Natural killer cell treated with Interleukin-12 subunit alpha and Interleukin-12 subunit beta and Interleukin-15 and Interleukin-18, amount 100 ng/mL, for 72 hours (primary cell): ENCODE data around the gene PMS2. TPM values are rescaled to one million over a fixed set of nuclear protein-coding genes. Genes with fewer than 3 reads are reported as not detected.
"Not testable (repeated sequence)": the region's sequence is repeated elsewhere in the genome, so short reads cannot be mapped to it uniquely, and the experiment has no call there.

Experiments
- ATAC-seq, 2 donors: fragments of 150-1000 bp; cut with Tn5 transposase in 1 of 2; sonication (Bioruptor Pico), chemical (Tn5 transposase) in 1 of 2; 2 replicates each; pipeline ENCODE4 v1.10.0; 2021
- DNase-seq: peaks from one replicate; pipeline ENCODE4 v3.0.0; 2022; ENCODE audit warnings: low spot score
- H3K27ac Mint-ChIP-seq, 2 donors: 1 replicate in 1 of 2; 2 replicates in 1 of 2; pipeline ENCODE4 v1.8.0; 2022; ENCODE audit warnings: mixed read lengths in 2 of 2, mild to moderate bottlenecking in 1 of 2, moderate library complexity in 1 of 2
- H3K27me3 Mint-ChIP-seq, 2 donors: 1 replicate in 1 of 2; 2 replicates in 1 of 2; pipeline ENCODE4 v1.8.0; 2022; ENCODE audit warnings: mixed read lengths in 2 of 2
- H3K36me3 Mint-ChIP-seq: one replicate; pipeline ENCODE4 v1.8.0; 2022; ENCODE audit warnings: mixed read lengths
- H3K4me1 Mint-ChIP-seq, 2 donors: 1 replicate in 1 of 2; 2 replicates in 1 of 2; pipeline ENCODE4 v1.8.0; 2022; ENCODE audit warnings: low read depth in 2 of 2, mixed read lengths in 2 of 2, mild to moderate bottlenecking in 1 of 2
- H3K4me3 Mint-ChIP-seq: one replicate; pipeline ENCODE4 v1.8.0; 2022; ENCODE audit warnings: mixed read lengths
- H3K9me3 Mint-ChIP-seq: 2 replicates; pipeline ENCODE4 v1.8.0; 2022; ENCODE audit warnings: mixed read lengths
- total RNA-seq, 2 donors: library from RNA; stranded (reverse); gene quantifications; one replicate each; pipeline ENCODE4 v1.2.3, GENCODE V29; 2022

The PMS2 gene
- total RNA-seq, 2 donors from 2014 or later, result 14.6 to 20.0 TPM

DNA sequence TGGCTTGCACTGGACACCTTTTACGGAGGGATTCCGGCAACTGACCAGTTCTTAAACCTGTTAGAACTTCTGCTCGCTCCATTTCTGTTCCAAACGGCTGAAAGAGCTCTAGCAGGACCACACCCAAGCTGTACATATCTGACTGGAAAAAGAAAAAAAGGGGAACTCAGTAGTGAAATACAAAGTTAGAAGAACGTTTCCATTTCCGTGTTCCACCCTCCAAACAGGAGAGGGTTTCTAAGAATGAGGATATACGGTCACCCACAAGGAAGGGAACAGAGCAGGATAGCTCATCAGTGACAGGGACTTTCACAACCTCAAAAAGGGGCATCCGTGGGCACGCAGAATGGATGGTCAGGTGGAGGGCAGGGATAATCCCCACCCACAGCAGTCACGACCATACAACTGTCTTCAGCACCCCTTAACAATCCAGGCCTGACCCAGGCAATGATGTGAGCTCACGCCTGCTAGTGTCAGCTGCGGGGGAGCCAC, 18.0 kb upstream of the PMS2 start:
- H3K27ac Mint-ChIP-seq, result peak overlapping the region; percentile 91 to 92
- no peaks in the 10 kb centered on the region for H3K27me3 Mint-ChIP-seq
- peaks cover 34 to 36% of the 10 kb centered on the region in 2 donors for H3K4me1 Mint-ChIP-seq
- H3K4me3 Mint-ChIP-seq, result peak overlapping the region; percentile 88
- H3K36me3 Mint-ChIP-seq, result peaks cover 24% of the 10 kb centered on the region
- ATAC-seq (peak in 1 of 2 donors; percentile 50), DNase-seq (no peak)
- H3K9me3 Mint-ChIP-seq, result no peaks in the 10 kb centered on the region

DNA sequence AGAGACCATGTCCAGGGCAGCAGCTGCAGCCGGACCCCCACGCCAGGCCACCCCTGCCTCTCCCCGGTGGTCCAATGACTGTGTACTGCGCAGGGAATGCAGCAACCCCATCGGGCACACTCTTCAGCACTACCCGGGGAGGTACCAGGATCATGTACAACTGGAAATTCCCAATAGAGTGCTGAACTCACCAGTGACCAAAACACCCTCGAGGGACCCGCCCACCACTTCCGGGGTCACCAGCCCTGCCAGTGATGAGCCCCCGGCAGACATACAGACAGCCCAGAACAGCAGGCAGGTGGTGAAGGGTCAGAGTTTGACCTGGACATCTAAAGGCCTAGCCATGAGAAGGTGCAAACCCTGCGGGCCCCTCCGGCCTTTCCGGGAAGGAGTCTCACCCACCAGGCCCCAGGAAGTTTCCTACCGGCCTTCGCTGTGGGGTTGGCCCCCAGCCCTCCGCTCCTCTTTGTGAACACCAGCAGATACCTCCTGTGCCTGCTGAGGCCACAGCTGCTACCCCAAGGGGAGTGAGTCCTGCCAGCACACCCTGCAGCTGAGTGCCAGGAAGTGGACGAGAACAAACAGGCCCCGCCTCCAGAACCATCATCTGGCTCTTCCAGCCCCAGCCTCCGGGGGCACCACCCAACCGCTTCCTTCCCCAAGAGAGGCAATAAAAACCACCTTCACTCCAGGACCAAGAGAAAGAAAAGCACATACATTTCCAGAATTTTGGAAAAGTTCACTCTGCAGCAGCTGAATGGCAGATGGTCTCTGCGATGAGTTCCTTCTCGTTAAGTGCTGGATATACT, 17.4 kb upstream of the PMS2 start:
- H3K27ac Mint-ChIP-seq, result peak overlapping the region; percentile 91 to 92
- DNase-seq (peak; percentile 81), ATAC-seq (peak; percentile 96)
- peak overlapping the region; percentile 88 for H3K4me3 Mint-ChIP-seq
- peaks cover 27 to 29% of the 10 kb centered on the region in 2 donors for H3K4me1 Mint-ChIP-seq
- H3K27me3 Mint-ChIP-seq, result no peaks in the 10 kb centered on the region
- H3K9me3 Mint-ChIP-seq, result no peaks in the 10 kb centered on the region
- peaks cover 31% of the 10 kb centered on the region for H3K36me3 Mint-ChIP-seq

DNA sequence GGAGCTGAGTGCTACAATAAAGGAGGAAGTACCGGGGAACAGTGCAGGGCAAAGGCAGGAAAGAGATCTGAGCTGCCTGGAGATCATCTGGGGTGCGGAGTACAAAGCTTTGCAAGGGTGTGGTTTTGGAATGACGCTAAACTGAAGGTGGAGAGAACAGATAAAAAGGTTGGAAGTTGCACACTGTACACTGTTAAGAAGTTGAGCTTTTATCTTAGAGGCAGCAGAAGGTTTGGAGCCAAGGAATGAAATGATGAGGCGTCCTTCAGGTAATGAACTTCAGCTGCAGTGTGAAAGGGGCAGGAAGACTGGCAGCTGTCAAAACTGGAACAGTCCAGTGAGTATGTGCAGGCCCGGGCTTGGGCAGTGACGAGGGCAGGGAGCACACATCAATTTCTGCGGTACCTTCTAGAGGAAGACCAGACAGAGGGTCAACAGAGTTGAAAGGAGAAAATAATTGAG, 15.2 kb upstream of the PMS2 start:
- H3K27me3 Mint-ChIP-seq, result no peaks in the 10 kb centered on the region
- DNase-seq (peak; percentile 12), ATAC-seq (no peak)
- peak overlapping the region; percentile 18 to 42 for H3K27ac Mint-ChIP-seq
- H3K36me3 Mint-ChIP-seq, result peaks cover 40% of the 10 kb centered on the region
- H3K4me3 Mint-ChIP-seq, result no peak overlapping the region
- H3K4me1 Mint-ChIP-seq, result peaks cover 26% of the 10 kb centered on the region in 2 donors
- H3K9me3 Mint-ChIP-seq, result no peaks in the 10 kb centered on the region

DNA sequence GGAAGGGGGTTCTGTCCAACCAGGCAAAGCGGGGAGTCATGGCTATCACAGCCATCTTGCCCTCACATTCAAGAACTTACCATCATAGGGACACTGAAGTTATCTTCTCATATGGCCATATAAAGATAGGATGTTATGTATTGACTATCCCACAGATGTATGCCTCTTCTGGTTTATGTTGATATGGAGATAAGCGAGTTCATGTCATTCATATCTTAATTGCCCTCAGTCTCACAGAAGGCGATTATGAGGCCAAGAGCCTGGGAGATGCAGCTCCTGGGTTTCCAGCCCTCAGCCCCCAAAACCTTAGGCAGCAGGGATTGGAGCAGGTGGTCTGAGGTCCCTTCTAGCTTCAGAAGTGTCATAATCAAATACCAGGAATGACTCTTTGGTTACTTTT, 13.9 kb upstream of the PMS2 start:
- no peak overlapping the region for H3K27ac Mint-ChIP-seq
- DNase-seq, result peak; percentile 18
- ATAC-seq, result no peak
- no peaks in the 10 kb centered on the region for H3K27me3 Mint-ChIP-seq
- H3K4me3 Mint-ChIP-seq, result no peak overlapping the region
- peaks cover 26% of the 10 kb centered on the region in 2 donors for H3K4me1 Mint-ChIP-seq
- H3K9me3 Mint-ChIP-seq, result no peaks in the 10 kb centered on the region
- peaks cover 45% of the 10 kb centered on the region for H3K36me3 Mint-ChIP-seq

DNA sequence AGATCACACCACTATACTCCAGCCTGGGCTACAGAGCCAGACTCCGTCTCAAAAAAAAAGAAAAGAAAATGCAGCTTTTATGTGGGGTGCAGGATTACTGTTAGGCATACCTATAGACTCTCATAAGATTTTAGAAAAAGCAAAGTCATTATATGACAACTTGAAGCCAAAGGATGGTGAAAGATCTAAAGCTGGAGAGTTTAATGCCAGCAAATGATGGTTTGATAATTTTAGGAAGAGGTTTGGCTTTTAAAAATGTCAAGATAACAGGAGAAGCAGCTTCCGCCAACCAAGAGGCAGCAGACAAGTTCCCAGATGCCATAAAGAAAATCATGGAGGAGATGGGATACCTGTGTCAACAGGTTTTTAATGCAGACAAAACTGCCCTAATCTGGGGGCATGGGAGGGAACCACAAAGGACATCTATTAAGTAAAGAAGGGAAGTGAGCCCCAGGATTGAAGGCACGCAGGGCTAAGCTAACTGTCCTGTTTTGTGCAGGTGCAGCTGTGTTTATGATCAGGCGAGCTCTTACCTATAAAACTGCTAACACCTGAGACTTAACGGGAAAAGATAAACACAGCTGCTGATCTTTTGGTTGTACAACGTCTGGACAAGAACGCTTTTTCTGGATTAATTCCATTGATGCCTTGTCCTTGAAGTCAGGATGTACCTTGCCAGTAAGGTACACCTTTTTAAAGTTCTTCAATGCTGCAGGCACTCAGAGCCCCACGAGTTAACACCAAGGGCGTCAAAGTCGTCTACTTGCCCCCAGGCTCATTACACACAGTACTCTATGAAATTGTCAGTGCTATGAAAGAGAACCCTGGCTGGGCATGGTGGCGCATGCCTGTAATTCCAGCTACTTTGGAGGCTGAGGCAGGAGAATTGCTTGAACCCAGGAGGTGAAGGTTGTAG, 11.8 kb upstream of the PMS2 start:
- H3K27ac Mint-ChIP-seq, result peak overlapping the region in 1 of 2 donors; percentile 72
- H3K4me3 Mint-ChIP-seq, result no peak overlapping the region
- no peaks in the 10 kb centered on the region for H3K9me3 Mint-ChIP-seq
- H3K36me3 Mint-ChIP-seq, result peaks cover 39% of the 10 kb centered on the region
- peaks cover 8 to 10% of the 10 kb centered on the region in 2 donors for H3K4me1 Mint-ChIP-seq
- ATAC-seq, result no peak
- DNase-seq, result peak; percentile 38
- H3K27me3 Mint-ChIP-seq, result no peaks in the 10 kb centered on the region

DNA sequence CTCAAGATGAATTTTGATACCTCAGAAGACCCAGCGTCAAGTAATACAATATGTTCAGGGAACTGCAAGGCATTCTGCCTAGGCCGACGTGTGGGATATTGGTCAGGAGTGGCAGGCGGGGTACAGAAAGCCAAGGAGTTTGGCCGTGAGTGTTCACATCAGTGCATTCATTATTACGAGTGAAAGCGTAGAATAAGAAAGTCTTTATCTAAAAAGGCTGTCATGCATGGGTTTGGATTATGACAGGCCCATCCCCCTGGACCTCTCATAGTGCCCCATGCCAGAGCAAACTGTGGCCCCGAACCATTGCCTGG, 7.8 kb upstream of the PMS2 start:
- peak overlapping the region; percentile 39 to 49 for H3K27ac Mint-ChIP-seq
- no peak for ATAC-seq
- H3K36me3 Mint-ChIP-seq, result peaks cover 23% of the 10 kb centered on the region
- no peak overlapping the region for H3K4me3 Mint-ChIP-seq
- DNase-seq, result peak; percentile 0
- no peaks in the 10 kb centered on the region for H3K9me3 Mint-ChIP-seq
- H3K4me1 Mint-ChIP-seq, result peaks cover 6 to 7% of the 10 kb centered on the region in 2 donors
- H3K27me3 Mint-ChIP-seq, result no peaks in the 10 kb centered on the region

DNA sequence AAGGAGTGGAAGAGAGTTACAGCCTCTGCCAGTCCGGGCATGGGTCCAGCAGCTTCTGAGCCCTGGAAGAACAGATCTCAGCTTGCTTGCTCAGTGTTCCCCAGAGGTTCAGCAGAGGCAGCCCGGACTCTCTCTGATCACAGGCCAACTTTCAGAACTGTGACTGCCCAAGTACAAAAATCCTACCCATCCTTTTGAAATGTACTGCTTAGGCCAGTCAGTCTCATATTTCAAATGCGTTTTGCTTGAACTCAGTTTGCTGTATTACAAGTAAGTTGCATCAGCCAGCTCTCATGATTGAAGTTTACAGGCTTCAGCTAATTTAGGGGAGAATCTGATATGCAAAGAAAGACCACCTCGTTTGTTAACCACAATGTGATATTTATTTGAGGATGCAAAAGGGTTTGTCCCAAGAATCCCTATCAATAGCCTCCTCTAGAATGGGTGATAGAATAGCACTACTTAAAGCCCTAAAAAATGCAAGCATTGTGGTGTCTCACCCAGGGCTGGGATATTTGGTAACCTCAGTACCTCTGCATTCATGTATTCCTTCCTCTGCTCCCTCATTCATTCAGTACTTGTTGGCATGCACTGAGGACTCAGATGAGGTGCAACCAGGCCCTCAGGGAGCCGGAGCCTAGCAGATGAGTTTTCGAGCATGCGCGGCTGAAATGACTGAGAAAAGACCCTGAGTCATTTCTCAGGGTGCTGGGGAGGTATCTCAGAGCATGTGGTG, 7.2 kb upstream of the PMS2 start:
- Mint-ChIP-seq H3K27me3 (no peaks in the 10 kb centered on the region), H3K36me3 (peaks cover 18% of the 10 kb centered on the region), H3K4me3 (no peak overlapping the region), H3K9me3 (no peaks in the 10 kb centered on the region), H3K27ac (peak overlapping the region; percentile 39 to 49), H3K4me1 (peaks cover 11 to 12% of the 10 kb centered on the region in 2 donors)
- DNase-seq (peak; percentile 37), ATAC-seq (peak in 1 of 2 donors; percentile 53)

DNA sequence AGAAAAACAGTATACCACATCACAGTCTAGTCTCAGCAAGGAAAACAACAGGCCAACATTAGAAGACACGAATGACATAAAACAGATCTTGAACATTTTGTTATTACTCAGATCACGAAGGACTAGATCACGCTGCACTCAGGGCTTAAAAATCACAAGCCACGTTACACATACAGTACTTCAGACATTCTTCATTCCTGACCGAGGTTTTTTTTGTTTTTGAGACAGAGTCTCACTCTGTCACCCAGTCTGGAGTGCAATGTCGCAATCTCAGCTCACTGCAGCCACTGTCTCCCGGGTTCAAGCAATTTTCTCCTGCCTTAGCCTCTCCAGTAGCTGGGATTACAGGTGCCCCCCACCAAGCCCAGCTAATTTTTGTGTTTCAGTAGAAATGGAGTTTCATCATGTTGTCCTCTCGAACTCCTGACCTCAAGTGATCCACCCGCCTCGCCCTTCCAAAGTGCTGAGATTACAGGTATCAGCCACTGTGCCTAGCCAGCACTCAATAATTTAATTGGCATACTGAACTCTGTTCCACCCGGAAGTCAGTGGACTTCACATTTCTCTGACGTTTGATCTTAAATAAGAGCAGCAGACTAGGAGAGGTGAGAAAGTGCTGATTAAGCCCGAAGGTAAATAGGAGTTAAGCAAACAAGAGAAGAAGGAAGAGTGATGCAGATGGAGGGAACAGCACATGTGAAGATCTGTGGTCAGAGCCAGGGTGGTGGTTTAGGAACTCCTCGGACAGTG, 3.7 kb upstream of the PMS2 start:
- Mint-ChIP-seq H3K36me3 (peaks cover 5% of the 10 kb centered on the region), H3K4me1 (peaks cover 21 to 25% of the 10 kb centered on the region in 2 donors), H3K4me3 (no peak overlapping the region), H3K27ac (peak overlapping the region in 1 of 2 donors; percentile 14), H3K27me3 (no peaks in the 10 kb centered on the region), H3K9me3 (no peaks in the 10 kb centered on the region)
- no peak for ATAC-seq
- no peak for DNase-seq

DNA sequence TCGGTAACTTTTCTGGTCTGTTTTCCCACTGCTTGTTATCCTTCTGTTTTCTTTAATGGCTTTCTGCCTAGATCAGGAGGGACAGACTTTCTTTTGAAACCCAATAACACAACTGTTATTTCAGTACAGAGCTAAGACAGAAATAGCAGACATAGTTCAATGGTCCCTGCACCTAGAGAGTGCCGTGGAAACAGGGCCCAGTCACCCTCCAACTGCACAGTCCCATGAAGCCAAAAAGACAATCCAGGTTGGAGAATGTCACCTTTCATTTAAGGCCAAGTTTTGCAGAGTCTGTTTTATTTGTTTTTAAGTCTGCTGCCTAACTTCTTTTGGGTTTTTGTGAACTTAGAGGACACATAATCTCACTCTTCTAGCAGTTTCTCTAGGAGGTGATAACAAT, 2.7 kb upstream of the PMS2 start:
- H3K4me3 Mint-ChIP-seq, result peak overlapping the region; percentile 93
- no peak for ATAC-seq
- H3K27ac Mint-ChIP-seq, result peak overlapping the region; percentile 73 to 87
- H3K9me3 Mint-ChIP-seq, result no peaks in the 10 kb centered on the region
- H3K4me1 Mint-ChIP-seq, result peaks cover 24 to 29% of the 10 kb centered on the region in 2 donors
- H3K27me3 Mint-ChIP-seq, result no peaks in the 10 kb centered on the region
- H3K36me3 Mint-ChIP-seq, result peaks cover 5% of the 10 kb centered on the region
- DNase-seq, result no peak

DNA sequence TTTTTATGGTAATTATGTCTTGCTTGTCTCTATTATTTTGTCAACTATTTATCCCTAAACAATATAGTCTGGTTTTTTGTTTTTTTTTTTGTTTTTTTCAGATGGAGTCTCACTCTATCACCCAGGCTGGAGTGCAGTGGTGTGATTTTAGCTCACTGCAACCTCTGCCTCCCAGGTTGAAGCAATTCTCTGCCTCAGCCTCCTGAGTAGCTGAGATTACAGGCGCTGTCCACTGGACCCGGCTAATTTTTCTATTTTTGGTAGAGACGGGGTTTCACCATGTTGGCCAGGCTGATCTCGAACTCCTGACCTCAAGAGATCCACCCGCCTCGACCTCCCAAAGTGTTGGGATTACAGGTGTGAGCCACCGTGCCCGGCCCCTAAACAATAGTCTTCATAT, 1.5 kb upstream of the PMS2 start:
- Mint-ChIP-seq H3K4me3 (peak overlapping the region; percentile 93), H3K27ac (peak overlapping the region; percentile 73 to 87), H3K4me1 (peaks cover 24 to 29% of the 10 kb centered on the region in 2 donors)
- ATAC-seq, H3K27me3 Mint-ChIP-seq, DNase-seq, H3K9me3 Mint-ChIP-seq, H3K36me3 Mint-ChIP-seq: not testable (repeated sequence)

DNA sequence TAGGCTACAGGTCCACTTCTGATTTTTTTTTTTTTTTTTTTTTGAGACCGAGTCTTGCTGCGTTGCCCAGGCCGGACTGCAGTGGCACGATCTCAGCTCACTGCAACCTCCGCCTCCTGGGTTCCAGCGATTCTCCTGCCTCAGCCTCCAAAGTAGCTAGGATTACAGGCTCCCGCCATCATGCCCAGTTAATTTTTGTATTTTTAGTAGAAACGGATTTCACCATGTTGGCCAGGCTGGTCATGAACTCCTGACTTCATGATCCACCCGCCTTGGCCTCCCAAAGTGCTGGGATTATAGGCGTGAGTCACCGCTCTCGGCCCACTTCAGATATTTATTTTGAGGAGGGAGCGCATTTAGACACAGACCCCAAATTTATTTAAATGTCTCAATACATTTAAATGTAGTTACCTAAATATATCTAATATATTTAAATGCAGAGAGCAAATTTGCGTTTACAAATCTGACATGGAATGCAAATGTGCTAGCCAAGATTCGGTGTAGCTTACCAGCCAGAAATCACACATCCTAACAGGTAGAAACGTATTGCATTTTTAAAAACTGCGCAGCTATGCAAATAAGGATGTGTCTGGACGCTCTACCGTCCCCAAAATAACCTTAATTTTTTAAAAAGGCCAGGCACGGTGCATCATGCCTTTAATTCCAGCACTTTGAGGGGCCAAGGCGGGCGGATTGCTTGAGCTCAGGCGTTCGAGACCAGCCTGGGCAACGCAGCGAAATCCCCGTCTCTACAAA, 836 bp downstream of the PMS2 start:
- H3K4me3 Mint-ChIP-seq, result peak overlapping the region; percentile 93
- H3K27ac Mint-ChIP-seq, result peak overlapping the region in 1 of 2 donors; percentile 72

DNA sequence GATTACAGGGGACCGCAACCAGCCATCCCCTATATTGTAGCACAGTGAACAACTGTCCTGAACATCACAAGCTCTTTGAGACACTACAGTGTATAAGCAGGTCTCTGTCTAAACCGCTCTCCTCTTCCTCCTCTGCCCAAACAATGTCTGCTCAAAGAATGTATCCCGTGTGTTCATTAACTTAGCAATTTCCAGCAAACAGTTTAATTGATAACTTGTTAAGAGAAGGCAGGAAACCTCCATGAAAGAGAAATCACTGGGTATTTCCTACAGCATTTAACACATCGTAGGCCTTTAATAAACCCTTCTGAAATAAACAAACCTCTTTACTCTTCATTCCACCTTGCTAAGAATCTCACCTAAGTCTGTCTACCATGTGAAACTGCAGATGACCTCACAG, 1.5 kb downstream of the PMS2 start:
- H3K36me3 Mint-ChIP-seq, result no peaks in the 10 kb centered on the region
- peak overlapping the region in 1 of 2 donors; percentile 72 for H3K27ac Mint-ChIP-seq
- H3K27me3 Mint-ChIP-seq, result no peaks in the 10 kb centered on the region
- ATAC-seq (no peak), DNase-seq (no peak)
- no peaks in the 10 kb centered on the region for H3K9me3 Mint-ChIP-seq
- peak overlapping the region; percentile 93 for H3K4me3 Mint-ChIP-seq
- peaks cover 20 to 23% of the 10 kb centered on the region in 2 donors for H3K4me1 Mint-ChIP-seq

More for the DNA sequence above, 836 bp downstream of the PMS2 start:
- H3K9me3 Mint-ChIP-seq, DNase-seq, ATAC-seq, H3K36me3 Mint-ChIP-seq, H3K27me3 Mint-ChIP-seq: not testable (repeated sequence)
- peaks cover 24 to 29% of the 10 kb centered on the region in 2 donors for H3K4me1 Mint-ChIP-seq
